Stimulated activated CD8-positive, alpha-beta memory T cell treated with anti-CD3 and anti-CD28 coated beads, Interleukin-4, amount 100 ng/mL, for 4 hours (primary cell): ENCODE measurements around the gene CEBPB.
"Not testable (repeated sequence)": the region's sequence is repeated elsewhere in the genome, so short reads cannot be mapped to it uniquely, and the experiment has no call there.

Experiments
- DNase-seq, 2 donors: peaks; one replicate each; pipeline ENCODE4 v3.0.0-alpha.2; 2020; ENCODE audit warnings: low read depth in 2 of 2, low spot score in 1 of 2

Gene CEBPB

DNA sequence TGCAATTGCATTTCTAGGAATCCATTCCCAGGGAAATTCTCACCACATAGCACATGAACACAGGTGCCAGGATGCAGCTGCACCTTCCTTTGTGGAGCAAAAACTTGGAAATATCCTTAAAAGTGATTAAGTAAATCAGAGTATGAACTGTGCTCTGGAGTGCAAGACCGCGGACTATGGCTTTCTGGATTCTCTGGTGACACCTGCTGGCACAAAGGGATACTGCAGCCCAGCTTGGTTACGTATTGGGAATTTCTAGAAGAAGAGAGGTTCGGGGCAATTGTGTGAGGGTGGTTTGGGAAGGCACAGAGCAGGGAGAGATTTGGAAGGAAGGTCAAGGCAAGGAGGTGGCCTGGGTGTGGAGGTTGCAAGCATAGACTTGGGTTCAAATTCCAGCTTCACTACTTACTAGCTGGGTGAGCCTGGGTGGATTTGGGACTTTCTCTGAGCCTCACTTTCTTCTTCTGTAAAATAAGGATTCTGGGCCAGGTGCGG, 21.3 kb upstream of the CEBPB start:
- DNase-seq = peak; percentile 54 to 84

GRCh38 chr20:50170549-50171220, 19.9 kb upstream of the CEBPB start:
- no peak for DNase-seq

DNA sequence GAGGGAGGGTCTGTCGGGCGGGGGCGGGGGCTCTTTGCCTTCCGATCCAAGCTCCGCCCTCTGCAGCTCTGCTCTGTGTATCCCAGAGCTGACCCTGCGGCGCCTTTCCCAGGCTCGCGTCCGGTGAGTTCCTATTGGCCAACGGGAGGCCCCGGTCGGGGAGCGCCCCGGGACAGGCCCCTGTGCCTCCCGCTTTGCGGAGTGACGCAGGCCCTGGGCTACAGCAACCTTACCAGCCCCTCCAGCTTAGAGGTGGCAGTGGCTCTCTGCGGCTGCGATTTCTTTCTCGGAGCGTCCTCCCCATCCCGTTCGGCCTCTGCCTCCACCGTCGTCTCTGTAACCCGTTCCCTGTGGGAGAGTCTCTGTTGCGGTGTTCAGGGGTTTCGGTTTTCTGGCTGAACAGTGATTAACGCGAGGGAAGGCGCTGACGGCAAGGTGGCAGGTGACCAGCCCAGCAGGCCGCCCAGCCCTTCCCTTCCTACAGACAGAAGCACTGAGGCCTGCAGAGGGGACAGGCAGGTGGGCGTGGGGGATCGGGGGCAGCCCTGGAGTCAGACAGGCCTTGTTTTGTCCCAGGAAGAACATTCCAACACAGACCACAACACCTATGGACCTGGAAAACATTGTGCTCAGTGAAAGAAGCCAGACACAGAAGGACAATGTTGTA, 18.1 kb upstream of the CEBPB start:
- DNase-seq = no peak

DNA sequence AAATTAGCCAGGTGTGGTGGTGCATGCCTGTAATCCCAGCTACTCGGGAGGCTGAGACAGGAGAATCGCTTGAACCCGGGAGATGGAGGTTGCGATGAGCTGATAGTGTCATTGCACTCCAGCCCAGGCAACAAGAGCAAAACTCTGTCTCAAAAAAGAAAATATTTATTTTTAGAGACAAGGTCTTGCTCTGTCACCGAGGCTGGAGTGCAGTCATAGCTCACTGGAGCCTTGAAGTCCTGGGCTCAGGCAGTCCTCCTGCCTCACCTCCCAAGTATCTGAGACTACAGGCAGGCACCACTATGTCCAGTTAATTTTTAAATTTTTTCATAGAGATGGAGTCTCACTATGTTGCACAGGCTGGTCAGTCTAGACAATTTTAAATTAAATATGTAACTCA, 16.2 kb upstream of the CEBPB start:
- no peak for DNase-seq

DNA sequence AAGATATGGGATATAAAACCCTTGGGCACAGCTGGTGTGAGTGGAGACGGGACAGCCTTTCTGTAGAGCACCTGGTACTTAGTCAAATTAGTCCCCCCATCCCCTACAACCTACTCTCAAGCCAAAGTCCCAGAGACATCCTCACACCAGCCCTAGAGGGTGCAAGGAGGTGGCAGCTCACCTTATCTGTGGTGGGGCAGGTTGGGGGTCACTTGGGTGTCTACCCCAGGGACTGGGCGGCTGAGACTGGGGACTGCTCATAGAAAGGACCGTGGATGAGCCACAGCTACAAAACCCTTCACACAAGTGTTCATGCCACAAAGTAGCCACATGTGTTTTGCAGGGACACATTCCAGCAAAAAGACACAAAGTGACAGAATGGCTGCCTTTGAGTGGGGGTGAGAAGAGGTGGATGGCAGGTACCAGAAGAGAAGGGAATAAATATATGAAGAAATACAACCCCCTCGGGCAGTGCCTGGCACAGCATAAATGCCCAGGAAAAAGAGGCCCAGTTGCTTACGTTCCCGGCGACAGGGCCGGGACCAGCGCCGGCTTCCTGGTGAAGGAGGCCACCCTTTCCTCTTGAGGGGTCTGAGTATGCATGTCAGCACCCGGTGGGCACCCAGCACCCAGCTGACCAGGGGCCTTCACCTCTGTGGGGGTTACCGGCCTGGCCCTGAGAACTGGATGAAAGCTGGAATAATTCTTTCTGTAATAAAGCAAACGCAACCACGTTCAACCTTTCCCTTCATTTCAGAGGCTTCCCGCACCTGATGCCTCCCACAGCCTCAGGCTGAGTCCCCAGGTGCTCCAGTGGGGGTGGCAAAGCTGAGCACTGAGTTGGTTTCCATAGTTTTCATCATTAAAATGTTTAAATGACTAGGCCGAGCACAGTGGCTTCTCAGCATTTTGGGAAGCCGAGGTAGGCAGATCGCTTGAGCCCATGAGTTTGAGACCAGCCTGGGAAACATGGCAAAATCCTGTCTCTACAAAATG, 14.4 kb upstream of the CEBPB start:
- no peak for DNase-seq

DNA sequence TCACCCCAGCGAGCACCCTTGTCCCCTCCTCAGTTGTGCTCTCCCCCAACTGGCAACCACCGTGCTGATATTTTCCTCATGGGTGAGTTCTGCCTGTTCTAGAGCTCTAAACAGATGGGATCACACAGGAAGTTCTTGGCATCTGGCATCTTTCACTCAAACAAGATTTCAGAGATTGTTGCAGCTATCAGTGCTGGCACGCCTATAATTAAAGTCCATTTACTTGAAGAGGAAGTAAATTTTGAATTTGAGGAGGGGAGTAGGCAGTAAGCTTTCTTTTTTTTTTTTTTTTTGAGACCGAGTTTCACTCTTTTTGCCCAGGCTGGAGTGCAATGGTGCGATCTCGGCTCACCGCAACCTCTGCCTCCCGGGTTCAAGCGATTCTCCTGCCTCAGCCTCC, 12.0 kb upstream of the CEBPB start:
- not testable (repeated sequence) for DNase-seq

GRCh38 chr20:50181344-50181743, 9.3 kb upstream of the CEBPB start:
- no peak for DNase-seq

DNA sequence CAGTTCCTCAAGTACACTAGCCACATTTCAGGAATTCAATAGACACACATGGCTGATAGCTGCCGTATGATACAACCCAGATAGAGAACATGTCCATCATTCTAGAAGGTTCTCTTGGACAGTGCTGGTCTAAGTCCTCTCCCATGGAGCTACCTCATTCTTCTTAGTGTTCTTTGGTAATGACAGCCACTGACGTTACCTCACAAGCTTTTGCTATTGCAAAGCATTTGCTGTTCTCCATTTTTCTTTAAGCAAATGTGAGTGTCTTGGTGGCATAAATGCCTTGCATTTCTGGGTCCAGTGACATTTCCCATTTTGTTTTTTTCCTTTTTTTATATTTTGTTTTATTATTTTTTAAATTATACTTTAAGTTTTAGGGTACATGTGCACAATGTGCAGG, 8.3 kb upstream of the CEBPB start:
- no peak for DNase-seq

DNA sequence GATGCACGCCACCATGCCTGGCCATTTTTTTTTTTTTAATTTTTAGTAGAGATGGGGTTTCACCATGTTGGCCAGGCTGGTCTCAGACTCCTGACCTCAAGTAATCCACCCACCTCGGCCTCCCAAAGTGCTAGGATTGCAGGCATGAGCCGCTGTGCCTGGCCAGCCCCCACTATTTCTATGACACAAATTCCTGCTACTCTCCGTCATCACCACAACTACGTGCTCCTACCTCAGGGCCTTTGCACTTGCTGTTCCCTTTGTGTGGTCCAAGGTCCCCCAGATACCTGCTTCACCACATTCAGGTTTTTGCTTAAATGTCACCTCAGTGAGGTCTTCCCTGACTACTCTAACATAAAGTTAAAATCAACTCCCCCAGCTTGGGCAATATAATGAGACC, 5.2 kb upstream of the CEBPB start:
- no peak for DNase-seq

DNA sequence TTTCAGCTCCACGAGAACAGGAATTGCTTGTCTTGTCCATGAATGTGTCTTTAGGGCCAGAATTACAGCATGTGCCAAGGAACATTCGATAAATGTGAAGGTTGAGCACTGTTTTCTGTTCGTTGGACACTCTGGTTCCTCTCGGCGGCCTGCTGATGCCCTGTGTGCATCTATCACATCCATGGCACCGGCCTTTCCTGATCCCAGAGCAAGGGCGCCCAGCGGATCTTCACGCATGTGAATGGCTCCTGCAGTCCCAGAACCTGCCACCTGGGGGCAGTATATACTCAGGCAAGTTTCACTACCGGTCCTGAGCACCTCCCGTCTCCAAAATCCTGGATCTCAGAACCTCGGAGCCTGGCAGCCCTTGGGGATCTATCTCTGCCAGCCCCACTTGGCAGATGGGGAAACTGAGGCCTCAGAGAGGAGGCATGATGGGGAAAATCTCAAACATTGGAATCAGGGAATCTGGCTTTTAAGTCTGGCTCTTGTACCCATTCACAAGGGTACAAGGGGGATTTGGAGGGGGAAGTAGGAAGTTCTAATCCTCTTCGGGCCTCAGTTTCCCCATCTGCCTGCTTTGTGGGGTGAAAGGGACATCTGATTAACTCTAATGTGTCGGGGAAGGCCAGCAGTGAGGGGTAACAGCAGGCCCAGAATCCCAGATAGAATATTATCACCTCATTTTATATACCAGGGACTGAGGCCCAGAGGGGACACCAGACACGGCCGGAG, 4.3 kb upstream of the CEBPB start:
- peak; percentile 58 to 97 for DNase-seq

- no peak for DNase-seq
Observed at GRCh38 chr20:50186987-50187402, 3.6 kb upstream of the CEBPB start.

- no peak for DNase-seq
Observed at GRCh38 chr20:50187403-50188051, 3.1 kb upstream of the CEBPB start.

GRCh38 chr20:50188287-50188688, 2.3 kb upstream of the CEBPB start:
- DNase-seq = no peak

- DNase-seq = no peak
Observed at GRCh38 chr20:50188879-50189680, 1.6 kb upstream of the CEBPB start.

- no peak for DNase-seq
Observed at GRCh38 chr20:50189681-50190250, 864 bp upstream of the CEBPB start.

DNA sequence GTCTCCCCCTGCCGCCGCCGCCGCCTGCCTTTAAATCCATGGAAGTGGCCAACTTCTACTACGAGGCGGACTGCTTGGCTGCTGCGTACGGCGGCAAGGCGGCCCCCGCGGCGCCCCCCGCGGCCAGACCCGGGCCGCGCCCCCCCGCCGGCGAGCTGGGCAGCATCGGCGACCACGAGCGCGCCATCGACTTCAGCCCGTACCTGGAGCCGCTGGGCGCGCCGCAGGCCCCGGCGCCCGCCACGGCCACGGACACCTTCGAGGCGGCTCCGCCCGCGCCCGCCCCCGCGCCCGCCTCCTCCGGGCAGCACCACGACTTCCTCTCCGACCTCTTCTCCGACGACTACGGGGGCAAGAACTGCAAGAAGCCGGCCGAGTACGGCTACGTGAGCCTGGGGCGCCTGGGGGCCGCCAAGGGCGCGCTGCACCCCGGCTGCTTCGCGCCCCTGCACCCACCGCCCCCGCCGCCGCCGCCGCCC, 474 bp downstream of the CEBPB start:
- peak; percentile 10 to 40 for DNase-seq

DNA sequence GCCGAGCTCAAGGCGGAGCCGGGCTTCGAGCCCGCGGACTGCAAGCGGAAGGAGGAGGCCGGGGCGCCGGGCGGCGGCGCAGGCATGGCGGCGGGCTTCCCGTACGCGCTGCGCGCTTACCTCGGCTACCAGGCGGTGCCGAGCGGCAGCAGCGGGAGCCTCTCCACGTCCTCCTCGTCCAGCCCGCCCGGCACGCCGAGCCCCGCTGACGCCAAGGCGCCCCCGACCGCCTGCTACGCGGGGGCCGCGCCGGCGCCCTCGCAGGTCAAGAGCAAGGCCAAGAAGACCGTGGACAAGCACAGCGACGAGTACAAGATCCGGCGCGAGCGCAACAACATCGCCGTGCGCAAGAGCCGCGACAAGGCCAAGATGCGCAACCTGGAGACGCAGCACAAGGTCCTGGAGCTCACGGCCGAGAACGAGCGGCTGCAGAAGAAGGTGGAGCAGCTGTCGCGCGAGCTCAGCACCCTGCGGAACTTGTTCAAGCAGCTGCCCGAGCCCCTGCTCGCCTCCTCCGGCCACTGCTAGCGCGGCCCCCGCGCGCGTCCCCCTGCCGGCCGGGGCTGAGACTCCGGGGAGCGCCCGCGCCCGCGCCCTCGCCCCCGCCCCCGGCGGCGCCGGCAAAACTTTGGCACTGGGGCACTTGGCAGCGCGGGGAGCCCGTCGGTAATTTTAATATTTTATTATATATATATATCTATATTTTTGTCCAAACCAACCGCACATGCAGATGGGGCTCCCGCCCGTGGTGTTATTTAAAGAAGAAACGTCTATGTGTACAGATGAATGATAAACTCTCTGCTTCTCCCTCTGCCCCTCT, 1.1 kb downstream of the CEBPB start:
- peak; percentile 17 to 32 for DNase-seq
